GM12878 (cell line): ENCODE data around the gene FRMD5. TPM values are rescaled to one million over a fixed set of nuclear protein-coding genes. Genes with fewer than 3 reads are reported as not detected.

ENCODE experiments used
- ATAC-seq: fragments of 200-7000 bp; cut with Tn5 transposase; 3 replicates; pipeline ENCODE4 v1.9.1; 2020; ENCODE audit warnings: mild to moderate bottlenecking, moderate library complexity
- BruUV-seq: library from RNA; stranded (reverse); fragments of 400-500 nt; replicated peaks from 2 replicates; lab custom pipeline; 2021; lab: Mats Ljungman, UMichigan
- CTCF ChIA-PET: fragments of 300-600 bp; sonication (Branson Sonifier 250); formaldehyde crosslinking; extraction: SDS; loops from one replicate; lab custom pipeline; 2021; ENCODE audit warnings: inconsistent platforms; lab: Yijun Ruan, JAX
- POLR2A ChIA-PET: fragments of 350-600 bp; formaldehyde crosslinking; extraction: SDS; loops from one replicate; lab custom pipeline; 2021; ENCODE audit warnings: inconsistent platforms; lab: Charles Lee
- RAD21 ChIA-PET: fragments of 300-600 bp; sonication (Branson Sonifier 250); formaldehyde crosslinking; loops from one replicate; lab custom pipeline; 2023; ENCODE audit warnings: antibody characterized with exemption; ENCODE audit not compliant: unreplicated experiment; lab: Charles Lee
- SMC1A ChIA-PET: fragments of 300-600 bp; sonication (Branson Sonifier 250); formaldehyde crosslinking; loops from one replicate; lab custom pipeline; 2023; ENCODE audit not compliant: unreplicated experiment, uncharacterized antibody; lab: Charles Lee
- DNase-seq: peaks from one replicate; pipeline ENCODE4 v3.0.0-alpha.2; 2011; ENCODE audit warnings: low read depth, low spot score
- FAIRE-seq: peaks from 3 replicates; lab custom pipeline; 2011; peaks lifted over from hg19 to GRCh38; lab: Jason Lieb, UNC
- H2AFZ ChIP-seq: 2 replicates; pipeline ENCODE4 v1.6.0; 2011; ENCODE audit warnings: low read depth, low read length, control low read depth; ENCODE audit not compliant: control insufficient read depth
- H3K27ac ChIP-seq: 2 replicates; pipeline ENCODE4 v1.5.1; 2011; ENCODE audit warnings: control low read depth; ENCODE audit not compliant: control insufficient read depth, insufficient read depth
- H3K27me3 ChIP-seq, 2 experiments: replicated peaks in 1 of 2; 2 replicates each; pipeline versions ENCODE4 v1.6.0 to v1.6.1; 2011; ENCODE audit warnings: low read length in 1 of 2; ENCODE audit not compliant: control insufficient read depth in 2 of 2, insufficient read depth in 2 of 2
- H3K36me3 ChIP-seq, 2 experiments: 2 replicates each; pipeline ENCODE4 v1.5.1; 2011; ENCODE audit warnings: low read length in 1 of 2; ENCODE audit not compliant: control insufficient read depth in 2 of 2, insufficient read depth in 2 of 2
- H3K4me1 ChIP-seq: 2 replicates; pipeline ENCODE4 v1.6.1; 2011; ENCODE audit warnings: mild to moderate bottlenecking, low read length, moderate library complexity, mixed read lengths; ENCODE audit not compliant: control insufficient read depth, insufficient read depth
- H3K4me2 ChIP-seq: 2 replicates; pipeline ENCODE4 v1.6.0; 2011; ENCODE audit warnings: control low read depth; ENCODE audit not compliant: control insufficient read depth, insufficient read depth
- H3K4me3 ChIP-seq: fragments of 200-600 bp; sonication (generic); 2 replicates; pipeline ENCODE4 v1.5.1; 2016
- H3K79me2 ChIP-seq: 2 replicates; pipeline ENCODE4 v1.6.0; 2011; ENCODE audit warnings: low read length; ENCODE audit not compliant: control insufficient read depth, insufficient read depth
- H3K9ac ChIP-seq: 2 replicates; pipeline ENCODE4 v1.8.0; 2011; ENCODE audit warnings: low read length, control low read depth, mixed read lengths; ENCODE audit not compliant: control insufficient read depth, insufficient read depth
- H3K9me3 ChIP-seq: replicated peaks from 3 replicates; pipeline ENCODE4 v1.5.1; 2011; ENCODE audit warnings: mild to moderate bottlenecking, low read length; ENCODE audit not compliant: control insufficient read depth, insufficient read depth
- H4K20me1 ChIP-seq: 2 replicates; pipeline ENCODE4 v1.6.0; 2011; ENCODE audit not compliant: control insufficient read depth, insufficient read depth
- CREM ChIP-seq: IDR thresholded peaks from 2 replicates; pipeline ENCODE4 v1.6.1; 2014; ENCODE audit warnings: antibody characterized with exemption, low read depth
- HDAC6 ChIP-seq: fragments of 200-600 bp; sonication (generic); IDR thresholded peaks from one replicate; pipeline ENCODE4 v1.8.0; 2017; ENCODE audit warnings: antibody characterized with exemption; ENCODE audit not compliant: unreplicated experiment
- IKZF1 ChIP-seq: fragments of 450-650 bp; conservative IDR thresholded peaks from 2 replicates; pipeline ENCODE4 v1.6.1; 2017; ENCODE audit warnings: antibody characterized with exemption, mild to moderate bottlenecking
- IRF4 ChIP-seq: IDR thresholded peaks from 2 replicates; pipeline ENCODE4 v1.6.1; 2011; ENCODE audit warnings: low read depth, low read length
- PML ChIP-seq: IDR thresholded peaks from 2 replicates; pipeline ENCODE4 v1.6.1; 2012; ENCODE audit warnings: low read length, inconsistent platforms
- TCF3 ChIP-seq: IDR thresholded peaks from 2 replicates; pipeline ENCODE4 v1.6.1; 2012; ENCODE audit warnings: low read depth, mild to moderate bottlenecking, low read length, borderline replicate concordance; ENCODE audit not compliant: insufficient read depth
- TCF7 ChIP-seq: IDR thresholded peaks from 2 replicates; pipeline ENCODE4 v1.6.1; 2014; ENCODE audit warnings: antibody characterized with exemption, borderline replicate concordance
- WGBS: methylation state at CpG from one replicate; pipeline ENCODE4 v1.1.6; 2016; ENCODE audit warnings: low lambda C conversion rate; ENCODE audit not compliant: insufficient replicate concordance, insufficient coverage; ENCODE audit errors: missing lambda C conversion rate; 5-methylcytosine and 5-hydroxymethylcytosine counted together
- in situ Hi-C: fragments of 300-500 bp; cut with MboI; formaldehyde crosslinking; loops from 9 replicates; pipeline ENCODE4 v1.14.3; 2018; ENCODE audit warnings: mixed read lengths
- intact Hi-C: fragments of 100-400 bp; cut with micrococcal nuclease; formaldehyde crosslinking; loops from one replicate; pipeline ENCODE4 v1.14.2; 2022; ENCODE audit not compliant: unreplicated experiment
- polyA plus RNA-seq, 11 experiments: library from polyadenylated mRNA; depleted of rRNA in 4 of 11; unstranded in 6 of 11; stranded (reverse) in 5 of 11; fragments of >200 nt; fragmentation: Nextera tagmentation in 4 of 11; fragmentation: Illumina TruSeq in 1 of 11; extraction: Ambion mirVana in 4 of 11; extraction: Trizol in 1 of 11; gene quantifications; 1 replicate in 1 of 11; 2 replicates in 10 of 11; pipeline versions ENCODE4 v1.2.1 to v1.2.3, GENCODE V29; 2011 to 2016; ENCODE audit warnings: inconsistent platforms in 2 of 11, missing spikeins in 2 of 11, low read depth in 1 of 11
- total RNA-seq, 4 experiments: library from RNA; depleted of rRNA in 3 of 4; stranded (reverse); fragments of >200 nt in 3 of 4; fragmentation: Illumina TruSeq in 1 of 4; extraction: Trizol in 1 of 4; gene quantifications; 2 replicates each; pipeline versions ENCODE4 v1.2.1 to v1.2.3, GENCODE V29; 2013 to 2021
- TF ChIP-seq, protein P1 (sequence below): fragments of 150-350 bp; IDR thresholded peaks from 2 replicates; pipeline ENCODE4 v1.6.1; 2016; ENCODE audit warnings: low read depth, low read length

The FRMD5 gene
- total and polyA plus RNA-seq, 10 of the 15 experiments (the other 5 are each of a cell fraction or from before 2014, with no cell fraction given), result 0.26 to 6.4 (median 0.68) TPM; not detected in 1

DNA sequence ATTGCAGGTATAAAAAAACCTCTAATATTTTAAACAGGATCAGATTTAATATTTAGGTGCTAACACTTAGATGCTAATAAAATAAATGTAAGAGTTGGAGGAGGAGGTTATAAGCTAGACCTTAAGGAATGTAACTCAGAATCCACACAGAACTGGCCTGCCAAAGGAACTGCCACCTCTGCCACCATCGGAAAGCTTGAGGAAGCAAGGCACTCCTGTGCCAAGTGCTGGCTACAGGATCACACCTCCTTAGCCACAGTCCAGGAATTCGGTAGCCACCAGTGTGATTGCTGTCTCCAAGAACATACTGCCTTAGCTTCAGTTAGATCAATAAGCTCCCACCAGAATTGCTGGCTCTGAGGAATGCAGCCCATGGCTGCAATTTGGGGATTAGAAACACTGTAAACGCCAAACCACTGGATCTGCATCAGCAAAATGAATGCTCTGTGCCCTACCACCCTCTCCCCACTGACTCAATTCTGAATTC is 58.0 kb downstream of the FRMD5 start (continued):
- no peak for TF ChIP-seq PML
- no peak for TF ChIP-seq TCF3

DNA sequence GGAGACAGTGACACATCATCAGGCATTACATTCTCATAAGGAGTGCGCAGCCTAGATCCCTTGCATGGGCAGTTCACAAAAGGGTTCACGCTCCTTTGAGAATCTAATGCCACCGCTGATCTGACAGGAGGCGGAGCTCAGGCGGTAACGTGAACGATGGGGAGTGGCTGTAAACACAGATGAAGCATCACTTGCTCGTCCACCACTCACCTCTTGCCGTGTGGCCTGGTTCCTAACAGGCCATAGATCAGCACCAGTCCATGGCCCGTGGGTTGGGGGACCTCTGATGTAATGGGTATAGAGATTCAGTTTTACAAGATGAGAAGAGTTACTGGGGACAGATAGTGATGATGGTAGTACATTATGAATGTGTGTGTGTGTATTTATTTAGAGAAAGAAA is 63.0 kb downstream of the FRMD5 start:
- H3K4me1 ChIP-seq, result no peaks in the 10 kb centered on the region
- TF ChIP-seq, protein P1, sequence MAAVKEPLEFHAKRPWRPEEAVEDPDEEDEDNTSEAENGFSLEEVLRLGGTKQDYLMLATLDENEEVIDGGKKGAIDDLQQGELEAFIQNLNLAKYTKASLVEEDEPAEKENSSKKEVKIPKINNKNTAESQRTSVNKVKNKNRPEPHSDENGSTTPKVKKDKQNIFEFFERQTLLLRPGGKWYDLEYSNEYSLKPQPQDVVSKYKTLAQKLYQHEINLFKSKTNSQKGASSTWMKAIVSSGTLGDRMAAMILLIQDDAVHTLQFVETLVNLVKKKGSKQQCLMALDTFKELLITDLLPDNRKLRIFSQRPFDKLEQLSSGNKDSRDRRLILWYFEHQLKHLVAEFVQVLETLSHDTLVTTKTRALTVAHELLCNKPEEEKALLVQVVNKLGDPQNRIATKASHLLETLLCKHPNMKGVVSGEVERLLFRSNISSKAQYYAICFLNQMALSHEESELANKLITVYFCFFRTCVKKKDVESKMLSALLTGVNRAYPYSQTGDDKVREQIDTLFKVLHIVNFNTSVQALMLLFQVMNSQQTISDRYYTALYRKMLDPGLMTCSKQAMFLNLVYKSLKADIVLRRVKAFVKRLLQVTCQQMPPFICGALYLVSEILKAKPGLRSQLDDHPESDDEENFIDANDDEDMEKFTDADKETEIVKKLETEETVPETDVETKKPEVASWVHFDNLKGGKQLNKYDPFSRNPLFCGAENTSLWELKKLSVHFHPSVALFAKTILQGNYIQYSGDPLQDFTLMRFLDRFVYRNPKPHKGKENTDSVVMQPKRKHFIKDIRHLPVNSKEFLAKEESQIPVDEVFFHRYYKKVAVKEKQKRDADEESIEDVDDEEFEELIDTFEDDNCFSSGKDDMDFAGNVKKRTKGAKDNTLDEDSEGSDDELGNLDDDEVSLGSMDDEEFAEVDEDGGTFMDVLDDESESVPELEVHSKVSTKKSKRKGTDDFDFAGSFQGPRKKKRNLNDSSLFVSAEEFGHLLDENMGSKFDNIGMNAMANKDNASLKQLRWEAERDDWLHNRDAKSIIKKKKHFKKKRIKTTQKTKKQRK, result no peak
- TF ChIP-seq CREM (no peak), HDAC6 (no peak), IKZF1 (no peak), IRF4 (no peak), TCF7 (no peak)
- no peak overlapping the region for H3K9ac ChIP-seq
- no peaks in the 10 kb centered on the region for H3K36me3 ChIP-seq
- H3K27ac ChIP-seq, result no peak overlapping the region
- no peak overlapping the region for H3K4me3 ChIP-seq
- DNase-seq, result no peak
- no peaks in the 10 kb centered on the region for H3K79me2 ChIP-seq
- SMC1A ChIA-PET, result no interaction called here
- no peak for ATAC-seq
- H3K27me3 ChIP-seq, result no peaks in the 10 kb centered on the region; a peak in 1 of 4 replicates
- no peaks in the 10 kb centered on the region for H4K20me1 ChIP-seq
- no peak for FAIRE-seq
- 44% methylated on average over 10 of the region's 10 CpGs for WGBS
- H3K9me3 ChIP-seq, result no peaks in the 10 kb centered on the region
- no peak overlapping the region for H3K4me2 ChIP-seq
- CTCF ChIA-PET, result no interaction called here
- POLR2A ChIA-PET, result no interaction called here
- BruUV-seq, result no TSS peak
- RAD21 ChIA-PET, result no interaction called here
- in situ Hi-C loops, result no loop called here
- H2AFZ ChIP-seq, result no peak overlapping the region
- intact Hi-C loops, result loop anchor here (10.0 kb wide), 1 partner anchor 63 kb away; the partner anchor contains the start of gene FRMD5
